NCI-H1694 (cell line): ENCODE data around the gene MYMK.

Source experiments
- DNase-seq: peaks from one replicate; lab custom pipeline; 2025; lab: John Stamatoyannopoulos, UW

Gene MYMK

GRCh38 chr9:133485531-133486260 lies 39.1 kb downstream of the MYMK start:
- no peak for DNase-seq

- no peak for DNase-seq
These were observed 39.9 kb downstream of the MYMK start for GRCh38 chr9:133484671-133485437.

- no peak for DNase-seq
These were observed 41.1 kb downstream of the MYMK start for GRCh38 chr9:133483611-133484010.

- peak; percentile 47 for DNase-seq
These were observed 45.7 kb downstream of the MYMK start, which contains the start of gene SLC2A6 for GRCh38 chr9:133478851-133479711. SLC2A6 (minus strand) TSS chr9:133479099; CDS start chr9:133479059, 40 bp downstream.

- DNase-seq: no peak
These were observed 46.5 kb downstream of the MYMK start for GRCh38 chr9:133477992-133478850.

- no peak for DNase-seq
These were observed 47.3 kb downstream of the MYMK start for GRCh38 chr9:133477461-133477860.

- no peak for DNase-seq
These were observed 47.8 kb downstream of the MYMK start for GRCh38 chr9:133476941-133477340.

GRCh38 chr9:133476036-133476931 lies 48.5 kb downstream of the MYMK start:
- DNase-seq: no peak

- no peak for DNase-seq
These were observed 49.3 kb downstream of the MYMK start for GRCh38 chr9:133475292-133476012.

GRCh38 chr9:133474853-133475252 lies 49.9 kb downstream of the MYMK start:
- DNase-seq: no peak

GRCh38 chr9:133474215-133474614 lies 50.5 kb downstream of the MYMK start:
- DNase-seq: no peak

GRCh38 chr9:133473743-133474142 lies 51.0 kb downstream of the MYMK start:
- no peak for DNase-seq

GRCh38 chr9:133472753-133473378 lies 51.9 kb downstream of the MYMK start:
- no peak for DNase-seq

GRCh38 chr9:133472277-133472645 lies 52.5 kb downstream of the MYMK start:
- no peak for DNase-seq

GRCh38 chr9:133471551-133472276 lies 53.0 kb downstream of the MYMK start:
- DNase-seq: no peak

GRCh38 chr9:133470988-133471387 lies 53.8 kb downstream of the MYMK start:
- no peak for DNase-seq

GRCh38 chr9:133470427-133470924 lies 54.3 kb downstream of the MYMK start:
- DNase-seq: no peak

GRCh38 chr9:133468777-133469421 lies 55.9 kb downstream of the MYMK start:
- DNase-seq: no peak
